T-helper 1 cell (primary cell): ENCODE data around the gene ST3GAL4.
"Not testable (repeated sequence)": the region's sequence is repeated elsewhere in the genome, so short reads cannot be mapped to it uniquely, and the experiment has no call there.

Experiments used
- DNase-seq, 5 donors: peaks; one replicate each; pipeline ENCODE4 v3.0.0-alpha.2; 2012 to 2020

ST3GAL4 gene

GRCh38 chr11:126347751-126348668, 7.5 kb upstream of the ST3GAL4 start:
- DNase-seq: no peak

- DNase-seq: no peak
These were observed 6.5 kb upstream of the ST3GAL4 start for GRCh38 chr11:126348806-126349582.

- no peak for DNase-seq
These were observed 4.7 kb upstream of the ST3GAL4 start for GRCh38 chr11:126350836-126351235.

- no peak for DNase-seq
These were observed 3.3 kb upstream of the ST3GAL4 start for GRCh38 chr11:126352163-126352562.

- DNase-seq: peak in 1 of 5 donors; percentile 68
These were observed 2.3 kb upstream of the ST3GAL4 start for GRCh38 chr11:126352934-126353801.

- peak in 1 of 5 donors; percentile 27 for DNase-seq
These were observed 709 bp upstream of the ST3GAL4 start for GRCh38 chr11:126354631-126355323.

GRCh38 chr11:126355926-126356897, 726 bp downstream of the ST3GAL4 start:
- no peak for DNase-seq

- DNase-seq: no peak
These were observed 1.8 kb downstream of the ST3GAL4 start for GRCh38 chr11:126357055-126357962.

- no peak for DNase-seq
These were observed 2.7 kb downstream of the ST3GAL4 start for GRCh38 chr11:126357969-126358762.

- DNase-seq: no peak
These were observed 3.3 kb downstream of the ST3GAL4 start for GRCh38 chr11:126358763-126359160.

- no peak for DNase-seq
These were observed 4.1 kb downstream of the ST3GAL4 start for GRCh38 chr11:126359431-126360048.

- no peak for DNase-seq
These were observed 4.6 kb downstream of the ST3GAL4 start for GRCh38 chr11:126360049-126360446.

GRCh38 chr11:126361400-126361799, 5.9 kb downstream of the ST3GAL4 start:
- no peak for DNase-seq

- DNase-seq: no peak
These were observed 7.6 kb downstream of the ST3GAL4 start for GRCh38 chr11:126362879-126363655.

- DNase-seq: no peak
These were observed 8.3 kb downstream of the ST3GAL4 start for GRCh38 chr11:126363706-126364248.

- not testable (repeated sequence) for DNase-seq
These were observed 9.2 kb downstream of the ST3GAL4 start for GRCh38 chr11:126364735-126365134.

GRCh38 chr11:126365508-126365907, 10.0 kb downstream of the ST3GAL4 start:
- DNase-seq: not testable (repeated sequence)
